Neural cell (in vitro differentiated cells): ENCODE results near the gene ADRM1. TPM values are rescaled to one million over a fixed set of nuclear protein-coding genes. Genes with fewer than 3 reads are reported as not detected.

Experiments
- H2AFZ ChIP-seq: fragments of 200-600, 300-800 bp; sonication (generic), shearing (Covaris generic); 2 replicates; pipeline ENCODE4 v1.6.0; 2014; ENCODE audit warnings: low read depth, mild to moderate bottlenecking, antibody characterized with exemption, low read length, moderate library complexity
- H3F3A ChIP-seq: fragments of 200-600 bp; shearing (Covaris generic); 2 replicates; pipeline ENCODE4 v1.6.1; 2016; ENCODE audit warnings: mild to moderate bottlenecking, moderate library complexity, mixed read lengths, antibody characterized with exemption, low read length; ENCODE audit not compliant: insufficient read depth, poor library complexity, severe bottlenecking
- H3K27ac ChIP-seq: fragments of 200-600, 300-800 bp; sonication (generic), shearing (Covaris generic); 2 replicates; pipeline ENCODE4 v1.5.1; 2014; ENCODE audit warnings: mild to moderate bottlenecking, low read length, moderate library complexity
- H3K27me3 ChIP-seq: fragments of 300-800, 200-600 bp; sonication (generic), shearing (Covaris generic); 2 replicates; pipeline ENCODE4 v1.6.0; 2014; ENCODE audit warnings: mild to moderate bottlenecking, low read depth, low read length, moderate library complexity; ENCODE audit not compliant: insufficient read depth
- H3K36me3 ChIP-seq: fragments of 300-800, 200-600 bp; sonication (generic), shearing (Covaris generic); 2 replicates; pipeline ENCODE4 v1.5.1; 2014; ENCODE audit warnings: mild to moderate bottlenecking, antibody characterized with exemption, low read length, moderate library complexity; ENCODE audit not compliant: insufficient read depth
- H3K4me2 ChIP-seq: fragments of 300-800, 200-600 bp; sonication (generic), shearing (Covaris generic); 2 replicates; pipeline ENCODE4 v1.6.0; 2014; ENCODE audit warnings: mild to moderate bottlenecking, low read length
- H3K4me3 ChIP-seq: fragments of 300-800, 200-600 bp; sonication (generic), shearing (Covaris generic); 2 replicates; pipeline ENCODE4 v1.5.1; 2014; ENCODE audit warnings: mild to moderate bottlenecking, low read length, moderate library complexity
- H3K79me2 ChIP-seq: fragments of 200-600 bp; shearing (Covaris generic); replicated peaks from 2 replicates; pipeline ENCODE4 v1.6.0; 2014; ENCODE audit warnings: mild to moderate bottlenecking, low read length, moderate library complexity; ENCODE audit not compliant: insufficient read depth
- H3K9ac ChIP-seq: fragments of 300-800, 200-600 bp; sonication (generic), shearing (Covaris generic); 2 replicates; pipeline ENCODE4 v1.6.1; 2016; ENCODE audit warnings: mild to moderate bottlenecking, low read length, mixed read lengths
- H3K9me2 ChIP-seq: fragments of 200-600 bp; shearing (Covaris generic); 2 replicates; pipeline ENCODE4 v1.6.1; 2016; ENCODE audit warnings: mild to moderate bottlenecking, low read length, mixed read lengths; ENCODE audit not compliant: insufficient read depth
- H3K9me3 ChIP-seq: fragments of 200-600, 300-800 bp; sonication (generic), shearing (Covaris generic); 2 replicates; pipeline ENCODE4 v1.6.1; 2016; ENCODE audit warnings: mild to moderate bottlenecking, mixed run types, low read length, moderate library complexity, mixed read lengths
- H4K20me1 ChIP-seq: fragments of 200-600 bp; shearing (Covaris generic); 2 replicates; pipeline ENCODE4 v1.6.1; 2016; ENCODE audit warnings: mild to moderate bottlenecking, mixed run types; ENCODE audit not compliant: insufficient read depth
- CTCF ChIP-seq: fragments of 450-650 bp; IDR thresholded peaks from 2 replicates; pipeline ENCODE4 v1.5.1; 2014; ENCODE audit warnings: antibody characterized with exemption, mild to moderate bottlenecking, moderate library complexity; ENCODE audit not compliant: poor library complexity, severe bottlenecking
- EP300 ChIP-seq: fragments of 450-650 bp; conservative IDR thresholded peaks from 2 replicates; pipeline ENCODE4 v1.6.1; 2014; ENCODE audit warnings: antibody characterized with exemption, mild to moderate bottlenecking, moderate library complexity; ENCODE audit not compliant: poor library complexity, severe bottlenecking
- EZH2 ChIP-seq: fragments of 200-600, 300-800 bp; shearing (Covaris generic), sonication (generic); IDR thresholded peaks from 2 replicates; pipeline ENCODE4 v1.6.1; 2014; ENCODE audit warnings: antibody characterized with exemption, low read length, borderline replicate concordance, mild to moderate bottlenecking; ENCODE audit not compliant: insufficient read depth, poor library complexity, severe bottlenecking
- MXI1 ChIP-seq: fragments of 450-650 bp; conservative IDR thresholded peaks from 2 replicates; pipeline ENCODE4 v1.6.1; 2014; ENCODE audit warnings: antibody characterized with exemption, mild to moderate bottlenecking; ENCODE audit not compliant: poor library complexity, severe bottlenecking
- POLR2AphosphoS5 ChIP-seq: IDR thresholded peaks from 2 replicates; pipeline ENCODE4 v1.6.1; 2012
- RAD21 ChIP-seq: fragments of 450-650 bp; conservative IDR thresholded peaks from 2 replicates; pipeline ENCODE4 v1.6.1; 2014; ENCODE audit warnings: antibody characterized with exemption, mild to moderate bottlenecking, moderate library complexity
- REST ChIP-seq: IDR thresholded peaks from 2 replicates; pipeline ENCODE4 v1.6.1; 2012; ENCODE audit warnings: borderline replicate concordance
- SMC3 ChIP-seq: fragments of 450-650 bp; conservative IDR thresholded peaks from 2 replicates; pipeline ENCODE4 v1.6.1; 2014; ENCODE audit warnings: antibody characterized with exemption, mild to moderate bottlenecking, moderate library complexity; ENCODE audit not compliant: poor library complexity
- TAF1 ChIP-seq: IDR thresholded peaks from 2 replicates; pipeline ENCODE4 v1.6.1; 2012; ENCODE audit warnings: low read depth
- polyA plus RNA-seq: library from polyadenylated mRNA; depleted of rRNA; stranded (reverse); fragments of >200 nt; gene quantifications from 2 replicates; pipeline ENCODE4 v1.2.3, GENCODE V29; 2014

ADRM1 gene
- polyA plus RNA-seq, 1 donor from 2014 or later, result 111 TPM

GRCh38 chr20:62346398-62347150 lies 43.8 kb downstream of the ADRM1 start:
- H3K9ac ChIP-seq, result no peak overlapping the region
- H3K27me3 ChIP-seq, result no peaks in the 10 kb centered on the region
- no peaks in the 10 kb centered on the region for H3K79me2 ChIP-seq
- TF ChIP-seq EP300, result no peak
- TF ChIP-seq CTCF, result no peak
- TF ChIP-seq REST, result no peak
- no peak for TF ChIP-seq TAF1
- no peak for TF ChIP-seq EZH2
- no peak for TF ChIP-seq SMC3
- no peak for TF ChIP-seq MXI1
- no peak for TF ChIP-seq POLR2AphosphoS5
- no peak for TF ChIP-seq RAD21
- H3K4me3 ChIP-seq, result no peak overlapping the region
- no peaks in the 10 kb centered on the region for H4K20me1 ChIP-seq
- H3K9me3 ChIP-seq, result no peaks in the 10 kb centered on the region
- no peaks in the 10 kb centered on the region for H3K36me3 ChIP-seq
- no peak overlapping the region for H3K27ac ChIP-seq
- no peak overlapping the region for H2AFZ ChIP-seq
- H3K9me2 ChIP-seq, result no peaks in the 10 kb centered on the region
- H3F3A ChIP-seq, result no peaks in the 10 kb centered on the region
- no peak overlapping the region for H3K4me2 ChIP-seq

- TF ChIP-seq CTCF, result no peak
- TF ChIP-seq RAD21, result no peak
- no peak for TF ChIP-seq MXI1
- no peak for TF ChIP-seq EZH2
- TF ChIP-seq REST, result no peak
- TF ChIP-seq POLR2AphosphoS5, result no peak
- TF ChIP-seq SMC3, result no peak
- TF ChIP-seq TAF1, result no peak
- TF ChIP-seq EP300, result no peak
- Histone ChIP-seq H3K4me2 (no peak overlapping the region), H3K9me3 (no peaks in the 10 kb centered on the region), H3F3A (no peaks in the 10 kb centered on the region), H3K79me2 (no peaks in the 10 kb centered on the region), H3K36me3 (no peaks in the 10 kb centered on the region), H3K27me3 (no peaks in the 10 kb centered on the region), H4K20me1 (no peaks in the 10 kb centered on the region), H3K9me2 (no peaks in the 10 kb centered on the region), H3K4me3 (no peak overlapping the region), H3K9ac (no peak overlapping the region), H2AFZ (no peak overlapping the region), H3K27ac (no peak overlapping the region)
Measured at GRCh38 chr20:62347151-62347404, 44.3 kb downstream of the ADRM1 start.
